ENCODE data around the gene MYMX.
A peak's percentile ranks its signal among the peaks of the same experiment; 100 is the strongest.
"Not testable (repeated sequence)": the region's sequence is repeated elsewhere in the genome, so short reads cannot be mapped to it uniquely, and the experiment has no call there.

The MYMX gene

GRCh38 chr6:44228836-44229235 lies 12.1 kb downstream of the MYMX start:
- Histone ChIP-seq H3K9ac (ENCODE audit: low read depth, low read length) (no peak overlapping the region), H3K9me3 (ENCODE audit: control insufficient read depth, insufficient read depth, low read length) (no peaks in the 10 kb centered on the region), H3K36me3 (ENCODE audit: insufficient read depth, low read length) (peaks cover 12% of the 10 kb centered on the region; the same call in 1 of the 2 replicates), H3K4me1 (ENCODE audit: insufficient read depth, low read length) (peaks cover 27% of the 10 kb centered on the region; the same call in 1 of the 2 replicates)

DNA sequence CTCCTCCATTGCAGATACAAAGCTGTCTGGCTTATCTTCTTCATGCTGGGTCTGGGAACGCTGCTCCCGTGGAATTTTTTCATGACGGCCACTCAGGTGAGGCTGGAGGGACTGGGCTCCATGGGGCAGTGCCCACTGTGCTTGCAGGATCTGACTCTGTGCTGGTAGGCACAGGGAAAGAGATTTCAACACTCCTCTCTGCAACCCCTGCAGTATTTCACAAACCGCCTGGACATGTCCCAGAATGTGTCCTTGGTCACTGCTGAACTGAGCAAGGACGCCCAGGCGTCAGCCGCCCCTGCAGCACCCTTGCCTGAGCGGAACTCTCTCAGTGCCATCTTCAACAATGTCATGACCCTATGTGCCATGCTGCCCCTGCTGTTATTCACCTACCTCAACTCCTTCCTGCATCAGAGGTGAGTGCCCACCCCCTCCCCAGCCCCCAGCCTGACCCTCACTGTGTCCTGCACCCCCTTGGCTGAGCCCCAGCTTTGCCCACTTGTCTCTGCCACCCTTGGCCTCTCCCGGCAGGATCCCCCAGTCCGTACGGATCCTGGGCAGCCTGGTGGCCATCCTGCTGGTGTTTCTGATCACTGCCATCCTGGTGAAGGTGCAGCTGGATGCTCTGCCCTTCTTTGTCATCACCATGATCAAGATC lies 12.8 kb downstream of the MYMX start:
- peaks cover 13% of the 10 kb centered on the region; the same call in 1 of the 2 replicates for H3K36me3 ChIP-seq (ENCODE audit: insufficient read depth, low read length)
- peaks cover 33% of the 10 kb centered on the region; the same call in 1 of the 2 replicates for H3K4me1 ChIP-seq (ENCODE audit: insufficient read depth, low read length)
- no peaks in the 10 kb centered on the region for H3K9me3 ChIP-seq (ENCODE audit: control insufficient read depth, insufficient read depth, low read length)
- H3K9ac ChIP-seq (ENCODE audit: low read depth, low read length): no peak overlapping the region

DNA sequence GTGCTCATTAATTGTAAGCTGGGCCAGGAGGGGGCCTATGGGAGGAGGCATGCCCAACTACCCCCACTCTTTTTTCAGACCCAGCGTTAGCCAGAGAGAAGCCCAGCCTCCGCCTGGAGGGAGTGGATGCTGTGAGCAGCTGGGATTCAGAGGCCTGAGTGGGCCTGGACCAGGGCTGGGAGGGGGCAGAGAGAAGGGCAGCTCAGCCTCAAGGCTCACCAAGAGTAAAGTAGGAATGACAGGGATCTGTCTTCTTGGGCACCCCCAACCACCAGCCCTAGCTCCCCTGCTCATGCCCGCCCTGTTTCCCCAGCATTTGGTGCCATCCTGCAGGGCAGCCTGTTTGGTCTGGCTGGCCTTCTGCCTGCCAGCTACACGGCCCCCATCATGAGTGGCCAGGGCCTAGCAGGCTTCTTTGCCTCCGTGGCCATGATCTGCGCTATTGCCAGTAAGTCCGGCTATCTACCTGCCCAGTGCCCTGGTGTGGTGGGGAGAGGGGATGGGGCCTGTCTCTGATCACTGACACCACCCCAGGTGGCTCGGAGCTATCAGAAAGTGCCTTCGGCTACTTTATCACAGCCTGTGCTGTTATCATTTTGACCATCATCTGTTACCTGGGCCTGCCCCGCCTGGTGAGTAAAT lies 13.4 kb downstream of the MYMX start:
- peaks cover 32% of the 10 kb centered on the region for H3K4me1 ChIP-seq (ENCODE audit: insufficient read depth, low read length)
- H3K9me3 ChIP-seq (ENCODE audit: control insufficient read depth, insufficient read depth, low read length): no peaks in the 10 kb centered on the region
- H3K36me3 ChIP-seq (ENCODE audit: insufficient read depth, low read length): peaks cover 13% of the 10 kb centered on the region; the same call in 1 of the 2 replicates
- H3K9ac ChIP-seq (ENCODE audit: low read depth, low read length): no peak overlapping the region

GRCh38 chr6:44231426-44231825 lies 14.7 kb downstream of the MYMX start:
- Histone ChIP-seq H3K4me1 (ENCODE audit: insufficient read depth, low read length) (peaks cover 22% of the 10 kb centered on the region), H3K36me3 (ENCODE audit: insufficient read depth, low read length) (peaks cover 13% of the 10 kb centered on the region; the same call in 1 of the 2 replicates)
- not testable (repeated sequence) for H3K9ac ChIP-seq (ENCODE audit: low read depth, low read length); H3K9me3 ChIP-seq (ENCODE audit: control insufficient read depth, insufficient read depth, low read length)

DNA sequence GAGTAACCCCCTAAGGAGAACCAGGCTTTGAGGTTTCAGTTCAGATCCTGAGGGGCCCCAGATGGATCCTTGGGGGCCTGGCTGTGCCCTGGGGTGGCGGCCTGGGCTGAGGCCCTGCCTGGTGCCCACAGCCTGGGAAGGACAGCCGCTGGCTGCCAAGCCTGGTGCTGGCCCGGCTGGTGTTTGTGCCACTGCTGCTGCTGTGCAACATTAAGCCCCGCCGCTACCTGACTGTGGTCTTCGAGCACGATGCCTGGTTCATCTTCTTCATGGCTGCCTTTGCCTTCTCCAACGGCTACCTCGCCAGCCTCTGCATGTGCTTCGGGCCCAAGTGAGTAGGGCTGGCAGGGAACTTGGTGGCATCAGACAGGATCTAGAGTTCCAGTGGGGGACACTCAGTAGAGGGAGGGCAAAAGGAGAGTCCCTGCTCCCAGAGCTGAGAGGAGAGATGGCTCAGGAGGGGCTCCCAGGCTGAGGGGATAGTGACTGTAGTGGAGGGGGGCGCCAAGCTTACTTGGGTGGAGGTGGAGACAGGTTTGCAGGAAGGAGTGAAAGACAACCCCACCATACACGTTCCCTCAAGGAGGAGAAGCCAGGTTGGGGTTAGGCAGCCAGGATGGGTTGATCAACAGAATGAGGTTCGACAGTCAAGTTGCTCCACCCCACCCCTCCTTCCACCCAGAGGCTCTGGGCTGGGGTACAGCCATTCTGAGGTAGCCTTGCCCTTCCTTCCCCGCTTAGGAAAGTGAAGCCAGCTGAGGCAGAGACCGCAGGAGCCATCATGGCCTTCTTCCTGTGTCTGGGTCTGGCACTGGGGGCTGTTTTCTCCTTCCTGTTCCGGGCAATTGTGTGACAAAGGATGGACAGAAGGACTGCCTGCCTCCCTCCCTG lies 16.2 kb downstream of the MYMX start:
- Histone ChIP-seq H3K9ac (ENCODE audit: low read depth, low read length) (no peak overlapping the region), H3K36me3 (ENCODE audit: insufficient read depth, low read length) (peaks cover 13% of the 10 kb centered on the region; the same call in 1 of the 2 replicates), H3K9me3 (ENCODE audit: control insufficient read depth, insufficient read depth, low read length) (no peaks in the 10 kb centered on the region), H3K4me1 (ENCODE audit: insufficient read depth, low read length) (peaks cover 18% of the 10 kb centered on the region)

GRCh38 chr6:44233567-44234100 lies 16.9 kb downstream of the MYMX start:
- Histone ChIP-seq H3K9me3 (ENCODE audit: control insufficient read depth, insufficient read depth, low read length) (no peaks in the 10 kb centered on the region), H3K9ac (ENCODE audit: low read depth, low read length) (no peak overlapping the region), H3K4me1 (ENCODE audit: insufficient read depth, low read length) (peaks cover 24% of the 10 kb centered on the region), H3K36me3 (ENCODE audit: insufficient read depth, low read length) (peaks cover 13% of the 10 kb centered on the region; the same call in 1 of the 2 replicates)

DNA sequence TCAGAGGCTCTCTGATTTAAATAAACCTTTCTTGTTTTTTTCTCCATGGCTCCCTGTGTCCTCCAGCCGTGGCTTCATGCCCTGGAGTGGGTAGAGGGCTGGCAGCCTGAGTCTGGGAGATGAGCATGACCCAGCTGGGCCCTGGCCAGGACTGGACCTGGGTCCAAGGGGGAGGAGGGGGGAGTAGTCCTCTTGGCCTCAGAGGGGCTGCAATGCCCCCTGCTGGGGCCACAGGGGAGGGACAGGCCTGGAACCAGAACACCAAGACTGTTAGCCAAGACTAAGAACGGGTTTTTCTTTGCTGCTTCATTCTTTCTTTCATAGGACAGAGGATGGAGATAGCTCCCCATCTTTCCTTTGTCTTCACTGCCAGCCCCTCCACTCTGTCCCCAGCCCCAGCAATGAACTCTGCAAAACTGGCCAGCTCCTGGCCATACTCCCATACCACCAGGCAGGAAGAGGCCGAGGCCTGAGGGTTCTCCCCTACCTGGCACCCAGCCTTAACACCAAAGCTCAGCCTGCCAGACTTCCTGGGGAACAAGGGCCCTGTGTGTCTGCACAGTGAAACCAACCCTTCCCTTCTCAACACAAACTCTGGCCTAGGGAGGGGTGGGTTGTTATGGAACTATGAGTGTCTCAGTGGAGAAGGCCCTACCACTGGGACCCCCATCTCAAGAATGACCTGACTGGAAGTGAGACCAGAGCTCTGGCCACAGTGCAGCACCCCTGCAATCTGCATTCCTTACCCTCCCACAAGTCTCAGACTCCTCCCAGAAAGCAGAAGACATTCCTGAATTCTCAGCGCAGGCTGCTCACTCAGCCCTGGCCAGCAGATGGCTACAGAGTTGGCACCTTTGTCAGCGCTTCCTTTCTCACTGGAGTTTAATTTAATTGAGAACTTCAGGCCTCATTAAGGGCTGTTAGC lies 17.6 kb downstream of the MYMX start:
- no peak overlapping the region for H3K9ac ChIP-seq (ENCODE audit: low read depth, low read length)
- H3K9me3 ChIP-seq (ENCODE audit: control insufficient read depth, insufficient read depth, low read length): no peaks in the 10 kb centered on the region
- H3K36me3 ChIP-seq (ENCODE audit: insufficient read depth, low read length): peaks cover 13% of the 10 kb centered on the region; the same call in 1 of the 2 replicates
- H3K4me1 ChIP-seq (ENCODE audit: insufficient read depth, low read length): peaks cover 25% of the 10 kb centered on the region

DNA sequence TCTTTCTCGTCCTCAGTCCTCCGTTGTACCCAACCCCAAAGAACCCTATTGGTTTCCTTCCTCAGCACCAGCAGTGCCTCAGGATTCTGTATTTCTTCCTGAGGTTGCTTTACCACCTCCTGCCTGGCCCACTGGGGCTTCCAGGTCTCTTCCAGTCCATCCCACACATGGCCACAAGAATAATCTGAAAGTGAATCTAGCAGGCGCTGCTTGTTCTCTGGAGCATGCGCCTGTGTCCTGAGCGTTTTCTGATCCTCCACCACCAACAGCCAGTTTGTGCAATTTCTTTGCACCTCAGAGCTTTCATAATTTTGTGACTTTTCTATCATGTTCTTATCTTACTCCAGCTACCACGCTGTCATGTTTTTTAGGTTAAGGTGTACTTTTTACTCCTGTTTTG lies 18.5 kb downstream of the MYMX start:
- Histone ChIP-seq H3K9ac (ENCODE audit: low read depth, low read length) (no peak overlapping the region), H3K4me1 (ENCODE audit: insufficient read depth, low read length) (peaks cover 25% of the 10 kb centered on the region), H3K36me3 (ENCODE audit: insufficient read depth, low read length) (peaks cover 13% of the 10 kb centered on the region; the same call in 1 of the 2 replicates), H3K9me3 (ENCODE audit: control insufficient read depth, insufficient read depth, low read length) (no peaks in the 10 kb centered on the region)

DNA sequence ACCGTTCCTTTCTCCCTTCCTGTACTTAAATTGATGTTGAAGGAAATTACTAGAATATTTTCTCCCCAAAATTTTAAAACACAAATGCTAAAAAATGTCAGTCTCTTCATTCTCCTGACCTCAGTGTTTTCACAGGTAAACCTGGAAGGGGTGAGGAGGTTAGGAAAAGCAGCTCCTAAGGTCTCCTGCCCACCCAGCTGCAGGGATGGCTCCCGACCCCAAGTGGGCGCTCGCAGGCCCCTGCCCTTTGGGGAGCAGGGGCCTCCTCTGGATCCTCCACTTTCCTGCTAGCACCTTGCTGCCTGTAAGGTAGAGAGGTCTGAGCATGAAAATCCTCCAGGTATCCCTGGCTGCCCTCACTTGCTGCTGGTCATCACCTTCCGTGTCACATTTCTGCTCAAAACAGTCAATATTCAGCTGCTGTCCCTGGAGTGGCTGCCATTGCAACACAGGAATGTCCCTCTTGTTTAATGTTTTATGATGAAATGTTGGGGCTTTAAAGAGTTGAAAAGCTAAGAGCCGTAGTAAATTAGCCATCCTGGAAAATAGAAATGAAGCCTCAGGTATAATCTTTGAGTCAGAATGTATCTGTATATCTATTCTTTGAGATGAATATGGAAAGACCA lies 19.3 kb downstream of the MYMX start:
- H3K9ac ChIP-seq (ENCODE audit: low read depth, low read length): no peak overlapping the region
- peaks cover 25% of the 10 kb centered on the region for H3K4me1 ChIP-seq (ENCODE audit: insufficient read depth, low read length)
- peaks cover 10% of the 10 kb centered on the region; the same call in 1 of the 2 replicates for H3K36me3 ChIP-seq (ENCODE audit: insufficient read depth, low read length)
- H3K9me3 ChIP-seq (ENCODE audit: control insufficient read depth, insufficient read depth, low read length): no peaks in the 10 kb centered on the region

DNA sequence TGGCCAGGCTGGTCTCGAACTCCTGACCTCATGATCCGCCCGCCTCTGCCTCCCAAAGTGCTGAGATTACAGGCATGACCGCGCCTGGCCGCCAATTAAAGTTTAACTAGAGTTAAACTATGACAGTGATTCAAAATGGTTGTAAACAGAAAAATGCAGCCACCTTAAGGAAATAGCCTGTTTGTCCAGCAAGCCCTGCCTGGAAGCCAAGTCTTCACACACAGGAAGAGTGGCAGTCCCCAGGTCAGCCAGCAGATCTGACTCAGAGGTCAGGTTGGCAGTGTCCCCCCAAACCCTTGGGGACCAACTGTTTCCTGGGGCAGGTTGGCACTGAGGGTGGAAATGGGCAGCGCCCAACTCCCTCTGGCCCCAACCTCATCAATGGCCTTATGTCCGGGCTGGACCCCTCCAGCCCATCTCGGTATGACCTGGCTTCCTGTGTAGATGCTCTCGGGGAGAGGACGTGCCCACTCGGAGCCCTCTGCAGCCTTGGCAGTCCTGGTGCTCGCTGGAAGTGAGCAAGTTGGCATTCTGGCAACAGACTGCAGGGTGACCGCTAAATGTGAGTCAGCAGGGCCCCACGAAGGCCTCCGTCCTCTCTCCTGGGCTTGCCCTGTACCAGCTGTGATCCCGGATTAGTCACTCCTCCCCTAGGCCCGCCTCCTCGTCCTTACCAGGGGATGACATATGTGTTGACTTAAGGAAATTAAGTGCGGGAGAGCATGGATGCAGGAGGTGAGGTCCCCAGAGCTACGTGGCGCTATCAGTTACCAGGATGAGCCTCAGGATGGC lies 20.5 kb downstream of the MYMX start:
- peak overlapping the region; percentile 60; the same call in 1 of the 2 replicates for H3K9ac ChIP-seq (ENCODE audit: low read depth, low read length)
- peaks cover 9% of the 10 kb centered on the region; the same call in 1 of the 2 replicates for H3K36me3 ChIP-seq (ENCODE audit: insufficient read depth, low read length)
- peaks cover 25% of the 10 kb centered on the region for H3K4me1 ChIP-seq (ENCODE audit: insufficient read depth, low read length)
- no peaks in the 10 kb centered on the region for H3K9me3 ChIP-seq (ENCODE audit: control insufficient read depth, insufficient read depth, low read length)

- Histone ChIP-seq H3K36me3 (ENCODE audit: insufficient read depth, low read length) (0 out of 2 replicates have a peak, but pooled peaks cover 6% of the 10 kb centered on the region), H3K4me1 (ENCODE audit: insufficient read depth, low read length) (peaks cover 25% of the 10 kb centered on the region), H3K9me3 (ENCODE audit: control insufficient read depth, insufficient read depth, low read length) (no peaks in the 10 kb centered on the region)
Measured at GRCh38 chr6:44237813-44238433, 21.2 kb downstream of the MYMX start.

GRCh38 chr6:44238687-44239350 lies 22.1 kb downstream of the MYMX start:
- Histone ChIP-seq H3K9ac (ENCODE audit: low read depth, low read length) (no peak overlapping the region), H3K9me3 (ENCODE audit: control insufficient read depth, insufficient read depth, low read length) (no peaks in the 10 kb centered on the region), H3K4me1 (ENCODE audit: insufficient read depth, low read length) (peaks cover 24% of the 10 kb centered on the region), H3K36me3 (ENCODE audit: insufficient read depth, low read length) (0 out of 2 replicates have a peak, but pooled peaks cover under 1% of the 10 kb centered on the region)

More at GRCh38 chr6:44237813-44238433, 21.2 kb downstream of the MYMX start:
- peak overlapping the region; percentile 60 for H3K9ac ChIP-seq (ENCODE audit: low read depth, low read length)
